D721Med (cell line): Measurements from ENCODE around the gene MRGPRX2.

Experiments used
- DNase-seq: peaks from one replicate; pipeline ENCODE4 v3.0.0; 2011; ENCODE audit warnings: low spot score; ENCODE audit not compliant: insufficient read length
- FAIRE-seq: peaks from 2 replicates; lab custom pipeline; 2011; peaks lifted over from hg19 to GRCh38; lab: Jason Lieb, UNC
- CTCF ChIP-seq: IDR thresholded peaks from 2 replicates; pipeline ENCODE4 v1.5.1; 2012; ENCODE audit warnings: mild to moderate bottlenecking, control low read depth; ENCODE audit not compliant: insufficient read depth; ENCODE audit errors: missing control alignments

Gene MRGPRX2

GRCh38 chr11:19032990-19033389 lies 27.5 kb downstream of the MRGPRX2 start:
- TF ChIP-seq CTCF = no peak
- FAIRE-seq (no peak), DNase-seq (no peak)

DNA sequence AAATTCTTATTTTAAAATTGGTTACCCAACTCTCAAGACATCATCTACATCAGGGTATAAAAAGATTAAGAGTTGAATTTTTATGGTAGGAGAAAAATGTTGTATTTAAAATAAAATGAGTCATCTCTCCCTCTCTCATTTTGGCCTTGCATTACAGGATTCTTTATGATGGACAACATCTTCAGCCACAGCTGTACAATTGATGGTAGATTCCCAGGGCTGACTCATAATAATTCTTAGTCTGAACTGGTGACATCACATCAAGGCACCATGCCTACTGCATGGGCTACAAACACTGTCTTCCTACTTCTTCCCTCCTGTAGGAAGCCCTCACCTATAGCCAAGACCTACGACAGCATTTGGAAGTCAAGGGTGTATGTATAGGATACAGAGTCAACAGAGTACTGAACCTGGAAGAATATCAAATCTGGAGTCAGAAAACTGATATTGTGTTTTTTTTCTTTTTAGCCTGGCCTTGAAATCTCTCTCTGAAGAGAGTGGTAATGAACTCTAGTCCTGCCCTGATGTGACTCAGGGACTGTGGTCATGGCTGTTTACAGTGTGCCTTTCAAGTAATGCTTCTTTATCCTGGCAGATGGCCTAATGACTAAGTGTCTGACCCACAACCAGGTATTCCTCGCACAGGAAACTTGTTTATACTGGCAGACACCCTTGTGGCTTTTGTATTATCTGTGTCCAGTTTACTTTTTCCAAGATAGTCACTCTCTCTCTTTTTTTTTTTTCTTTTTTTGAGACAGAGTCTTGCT lies 32.5 kb downstream of the MRGPRX2 start:
- no peak for DNase-seq
- no peak for FAIRE-seq
- TF ChIP-seq CTCF = no peak

DNA sequence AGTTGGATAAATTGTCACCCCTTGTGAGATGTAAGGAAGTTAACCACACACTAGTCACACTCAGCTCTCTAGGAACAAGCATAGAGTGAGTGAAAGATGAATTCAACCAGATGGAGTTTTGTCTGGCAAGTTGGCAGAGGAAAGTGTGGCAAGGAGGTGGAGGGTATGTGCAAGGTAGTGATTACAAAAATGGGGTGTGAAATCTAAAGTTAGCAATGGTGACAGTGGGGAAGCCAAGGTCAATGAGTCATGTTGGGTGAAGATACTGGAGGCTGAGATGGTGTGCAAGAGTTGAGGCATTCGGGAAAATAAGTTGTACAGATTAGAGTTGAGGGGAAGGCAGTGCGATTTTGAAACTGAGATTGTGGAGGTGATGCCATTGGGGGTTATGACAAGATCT lies 33.7 kb downstream of the MRGPRX2 start:
- no peak for FAIRE-seq
- no peak for DNase-seq
- TF ChIP-seq CTCF = no peak

DNA sequence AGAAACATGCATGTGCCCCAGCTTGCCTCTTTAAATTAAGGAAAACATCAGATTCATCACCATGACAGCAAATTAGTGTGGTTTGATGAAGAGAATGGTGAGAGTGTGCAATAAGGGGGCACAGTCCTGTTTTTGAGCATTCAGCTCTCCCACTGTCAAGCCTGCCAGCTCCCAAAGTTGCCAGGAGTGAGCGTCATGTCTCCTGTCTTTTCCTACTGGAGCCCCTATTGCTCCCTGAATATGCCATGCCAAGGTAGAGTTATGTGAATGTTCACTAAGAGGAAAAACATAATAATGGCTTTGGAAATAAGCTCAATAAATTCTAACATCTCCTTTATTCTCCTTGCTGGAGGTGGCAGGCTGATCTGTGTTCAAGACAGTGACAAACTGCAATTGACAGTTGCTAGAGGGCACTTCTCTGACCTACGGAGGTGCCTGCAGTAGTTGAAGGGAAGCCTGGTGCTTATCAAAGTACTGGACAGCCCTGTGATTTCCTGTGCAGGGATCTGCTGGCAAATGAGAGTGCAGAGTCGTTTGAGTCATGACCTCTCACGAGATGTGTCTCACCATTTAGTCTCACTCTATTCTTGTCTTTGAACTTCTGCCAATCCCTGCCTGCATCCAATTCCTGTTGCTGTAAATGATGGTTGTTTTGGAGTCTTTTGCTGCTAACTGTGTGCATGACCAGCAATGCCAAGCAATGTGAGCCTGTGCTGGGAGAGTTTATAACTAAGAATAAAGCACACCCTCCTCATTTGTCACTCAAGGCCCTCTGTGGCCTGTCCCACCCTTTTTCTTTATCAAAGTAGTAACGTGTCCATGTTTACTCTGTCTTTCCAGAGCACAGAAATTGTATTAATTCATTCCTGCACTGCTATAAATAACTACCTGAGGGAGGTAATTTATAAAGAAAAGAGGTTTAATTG lies 34.8 kb downstream of the MRGPRX2 start:
- FAIRE-seq = no peak
- TF ChIP-seq CTCF = no peak
- DNase-seq = no peak

DNA sequence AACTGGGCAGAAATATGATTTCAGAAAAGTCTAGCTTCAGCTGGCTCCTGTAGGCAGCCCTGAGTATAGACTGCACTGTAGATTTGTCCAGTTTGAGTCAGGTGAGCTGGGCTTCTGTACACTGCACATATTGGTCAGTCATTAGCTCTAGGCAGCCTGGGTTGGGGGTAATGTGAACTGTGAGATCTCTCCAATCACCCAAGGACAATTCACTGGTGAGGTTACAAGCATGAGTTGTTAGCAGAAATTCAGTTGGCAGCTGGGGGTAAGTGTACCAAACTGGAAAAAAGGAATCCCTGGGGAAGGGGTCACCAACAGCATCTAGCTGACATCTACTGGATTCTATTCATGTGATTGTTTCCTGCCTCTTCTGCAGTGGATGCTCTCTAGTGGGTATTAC lies 39.7 kb downstream of the MRGPRX2 start:
- FAIRE-seq = no peak
- no peak for DNase-seq
- TF ChIP-seq CTCF = no peak

GRCh38 chr11:19018901-19019300 lies 41.6 kb downstream of the MRGPRX2 start:
- DNase-seq (no peak), FAIRE-seq (no peak)

More at GRCh38 chr11:19018901-19019300, 41.6 kb downstream of the MRGPRX2 start:
- no peak for TF ChIP-seq CTCF
